Measurements from ENCODE around the gene RIN3.
A peak's percentile ranks its signal among the peaks of the same experiment; 100 is the strongest.
"Not testable (repeated sequence)": the region's sequence is repeated elsewhere in the genome, so short reads cannot be mapped to it uniquely, and the experiment has no call there.

Gene RIN3

GRCh38 chr14:92626041-92626440 is 112.5 kb downstream of the RIN3 start:
- H3K9me3 Mint-ChIP-seq (ENCODE audit: low read depth) = peaks cover 9% of the 10 kb centered on the region
- H3K36me3 Mint-ChIP-seq = peaks cover 50% of the 10 kb centered on the region
- H3K4me1 Mint-ChIP-seq (ENCODE audit: low read depth) = peaks cover 3% of the 10 kb centered on the region
- no peak overlapping the region for H3K4me3 Mint-ChIP-seq
- no peak overlapping the region for H3K27ac Mint-ChIP-seq
- no peaks in the 10 kb centered on the region for H3K27me3 Mint-ChIP-seq

- peaks cover 36% of the 10 kb centered on the region for H3K36me3 Mint-ChIP-seq
- H3K4me3 Mint-ChIP-seq = no peak overlapping the region
- H3K9me3 Mint-ChIP-seq (ENCODE audit: low read depth) = peaks cover 5% of the 10 kb centered on the region
- H3K4me1 Mint-ChIP-seq (ENCODE audit: low read depth) = peaks cover 6% of the 10 kb centered on the region
- no peak overlapping the region for H3K27ac Mint-ChIP-seq
- H3K27me3 Mint-ChIP-seq = no peaks in the 10 kb centered on the region
Observed at GRCh38 chr14:92627707-92628215, 114.2 kb downstream of the RIN3 start.

- Mint-ChIP-seq H3K4me1 (ENCODE audit: low read depth) (peaks cover 14% of the 10 kb centered on the region), H3K27me3 (no peaks in the 10 kb centered on the region), H3K9me3 (ENCODE audit: low read depth) (peaks cover 5% of the 10 kb centered on the region), H3K27ac (no peak overlapping the region), H3K36me3 (peaks cover 35% of the 10 kb centered on the region), H3K4me3 (peak overlapping the region; percentile 38)
Observed at GRCh38 chr14:92628636-92629035, 115.1 kb downstream of the RIN3 start.

GRCh38 chr14:92630367-92630766 is 116.8 kb downstream of the RIN3 start:
- Mint-ChIP-seq H3K27me3 (no peaks in the 10 kb centered on the region), H3K36me3 (peaks cover 24% of the 10 kb centered on the region), H3K4me3 (no peak overlapping the region), H3K4me1 (ENCODE audit: low read depth) (peaks cover 16% of the 10 kb centered on the region), H3K27ac (no peak overlapping the region), H3K9me3 (ENCODE audit: low read depth) (peaks cover 5% of the 10 kb centered on the region)

- H3K36me3 Mint-ChIP-seq = peaks cover 19% of the 10 kb centered on the region
- no peak overlapping the region for H3K4me3 Mint-ChIP-seq
- H3K27ac Mint-ChIP-seq = no peak overlapping the region
- H3K9me3 Mint-ChIP-seq (ENCODE audit: low read depth) = peaks cover 5% of the 10 kb centered on the region
- H3K27me3 Mint-ChIP-seq = no peaks in the 10 kb centered on the region
- peaks cover 16% of the 10 kb centered on the region for H3K4me1 Mint-ChIP-seq (ENCODE audit: low read depth)
Observed at GRCh38 chr14:92631098-92631497, 117.5 kb downstream of the RIN3 start.

- peaks cover 16% of the 10 kb centered on the region for H3K4me1 Mint-ChIP-seq (ENCODE audit: low read depth)
- H3K27me3 Mint-ChIP-seq = no peaks in the 10 kb centered on the region
- H3K36me3 Mint-ChIP-seq = peaks cover 8% of the 10 kb centered on the region
- H3K4me3 Mint-ChIP-seq = no peak overlapping the region
- H3K9me3 Mint-ChIP-seq (ENCODE audit: low read depth) = peaks cover 4% of the 10 kb centered on the region
- H3K27ac Mint-ChIP-seq = no peak overlapping the region
Observed at GRCh38 chr14:92632546-92633273, 119.1 kb downstream of the RIN3 start.

GRCh38 chr14:92633274-92633616 is 119.7 kb downstream of the RIN3 start:
- H3K9me3 Mint-ChIP-seq (ENCODE audit: low read depth) = no peaks in the 10 kb centered on the region
- no peak overlapping the region for H3K4me3 Mint-ChIP-seq
- peaks cover 15% of the 10 kb centered on the region for H3K4me1 Mint-ChIP-seq (ENCODE audit: low read depth)
- no peaks in the 10 kb centered on the region for H3K27me3 Mint-ChIP-seq
- peaks cover 7% of the 10 kb centered on the region for H3K36me3 Mint-ChIP-seq
- peak overlapping the region; percentile 58 for H3K27ac Mint-ChIP-seq

GRCh38 chr14:92633724-92634123 is 120.1 kb downstream of the RIN3 start:
- Mint-ChIP-seq H3K4me1 (ENCODE audit: low read depth) (peaks cover 15% of the 10 kb centered on the region), H3K4me3 (no peak overlapping the region), H3K27me3 (no peaks in the 10 kb centered on the region), H3K36me3 (peaks cover 7% of the 10 kb centered on the region), H3K27ac (peak overlapping the region; percentile 58), H3K9me3 (ENCODE audit: low read depth) (no peaks in the 10 kb centered on the region)

GRCh38 chr14:92635031-92635430 is 121.5 kb downstream of the RIN3 start:
- H3K4me3 Mint-ChIP-seq = no peak overlapping the region
- H3K27ac Mint-ChIP-seq = no peak overlapping the region
- H3K4me1 Mint-ChIP-seq (ENCODE audit: low read depth) = peaks cover 16% of the 10 kb centered on the region
- H3K36me3 Mint-ChIP-seq = peaks cover 3% of the 10 kb centered on the region
- H3K9me3 Mint-ChIP-seq (ENCODE audit: low read depth) = no peaks in the 10 kb centered on the region
- no peaks in the 10 kb centered on the region for H3K27me3 Mint-ChIP-seq

GRCh38 chr14:92635896-92636295 is 122.3 kb downstream of the RIN3 start:
- no peaks in the 10 kb centered on the region for H3K27me3 Mint-ChIP-seq
- H3K36me3 Mint-ChIP-seq = peaks cover 3% of the 10 kb centered on the region
- no peak overlapping the region for H3K4me3 Mint-ChIP-seq
- no peaks in the 10 kb centered on the region for H3K9me3 Mint-ChIP-seq (ENCODE audit: low read depth)
- H3K27ac Mint-ChIP-seq = peak overlapping the region; percentile 62
- H3K4me1 Mint-ChIP-seq (ENCODE audit: low read depth) = peaks cover 16% of the 10 kb centered on the region

GRCh38 chr14:92637228-92637627 is 123.6 kb downstream of the RIN3 start:
- H3K36me3 Mint-ChIP-seq = peaks cover 7% of the 10 kb centered on the region
- H3K4me1 Mint-ChIP-seq (ENCODE audit: low read depth) = peaks cover 16% of the 10 kb centered on the region
- no peaks in the 10 kb centered on the region for H3K9me3 Mint-ChIP-seq (ENCODE audit: low read depth)
- no peak overlapping the region for H3K27ac Mint-ChIP-seq
- no peak overlapping the region for H3K4me3 Mint-ChIP-seq
- H3K27me3 Mint-ChIP-seq = no peaks in the 10 kb centered on the region

- peak overlapping the region; percentile 16 for H3K27ac Mint-ChIP-seq
- H3K9me3 Mint-ChIP-seq (ENCODE audit: low read depth) = no peaks in the 10 kb centered on the region
- H3K4me1 Mint-ChIP-seq (ENCODE audit: low read depth) = peaks cover 11% of the 10 kb centered on the region
- peaks cover 7% of the 10 kb centered on the region for H3K36me3 Mint-ChIP-seq
- no peaks in the 10 kb centered on the region for H3K27me3 Mint-ChIP-seq
- no peak overlapping the region for H3K4me3 Mint-ChIP-seq
Observed at GRCh38 chr14:92637864-92638263, 124.3 kb downstream of the RIN3 start.

GRCh38 chr14:92638266-92638665 is 124.7 kb downstream of the RIN3 start:
- Mint-ChIP-seq H3K9me3 (ENCODE audit: low read depth) (no peaks in the 10 kb centered on the region), H3K27me3 (no peaks in the 10 kb centered on the region), H3K27ac (peak overlapping the region; percentile 6), H3K4me3 (no peak overlapping the region), H3K4me1 (ENCODE audit: low read depth) (peaks cover 7% of the 10 kb centered on the region), H3K36me3 (peaks cover 7% of the 10 kb centered on the region)

- Mint-ChIP-seq H3K27me3 (no peaks in the 10 kb centered on the region), H3K36me3 (peaks cover 7% of the 10 kb centered on the region), H3K4me3 (no peak overlapping the region), H3K27ac (no peak overlapping the region), H3K4me1 (ENCODE audit: low read depth) (peaks cover 2% of the 10 kb centered on the region), H3K9me3 (ENCODE audit: low read depth) (no peaks in the 10 kb centered on the region)
Observed at GRCh38 chr14:92638904-92639303, 125.3 kb downstream of the RIN3 start.

- H3K4me3 Mint-ChIP-seq; H3K27me3 Mint-ChIP-seq; H3K36me3 Mint-ChIP-seq; H3K4me1 Mint-ChIP-seq (ENCODE audit: low read depth); H3K27ac Mint-ChIP-seq; H3K9me3 Mint-ChIP-seq (ENCODE audit: low read depth): not testable (repeated sequence)
Observed at GRCh38 chr14:92639472-92640117, 126.0 kb downstream of the RIN3 start.

- Mint-ChIP-seq H3K27me3 (no peaks in the 10 kb centered on the region), H3K4me1 (ENCODE audit: low read depth) (peaks cover 13% of the 10 kb centered on the region), H3K4me3 (no peak overlapping the region), H3K27ac (no peak overlapping the region), H3K9me3 (ENCODE audit: low read depth) (no peaks in the 10 kb centered on the region), H3K36me3 (peaks cover 9% of the 10 kb centered on the region)
Observed at GRCh38 chr14:92641306-92641705, 127.7 kb downstream of the RIN3 start.
